Gastrocnemius medialis (tissue), 4 donors: ENCODE data around the gene ANKS1B. TPM values are rescaled to one million over a fixed set of nuclear protein-coding genes. Genes with fewer than 3 reads are reported as not detected.

Source experiments
- ATAC-seq, 2 donors: fragments of 150-250 bp; one replicate each; pipeline ENCODE4 v1.9.1; 2016
- DNase-seq, 2 donors: peaks; one replicate each; pipeline ENCODE4 v3.0.0-alpha.2; 2019
- H3K27ac ChIP-seq, 4 donors: fragments of 200-600 bp; sonication (generic); 1 replicate in 1 of 4; 2 replicates in 3 of 4; pipeline ENCODE4 v1.5.1; 2016 to 2018; ENCODE audit warnings: mild to moderate bottlenecking in 2 of 4, moderate library complexity in 1 of 4
- H3K27me3 ChIP-seq, 3 donors: fragments of 200-600 bp; sonication (generic) in 2 of 3; 1 replicate in 1 of 3; 2 replicates in 2 of 3; pipeline versions ENCODE4 v1.5.1 to v1.6.0; 2016 to 2019; ENCODE audit warnings: mild to moderate bottlenecking in 1 of 3, moderate library complexity in 1 of 3
- H3K36me3 ChIP-seq, 2 donors: fragments of 200-600 bp; sonication (generic) in 1 of 2; one replicate each; pipeline ENCODE4 v1.5.1; 2017 to 2018
- H3K4me1 ChIP-seq, 2 donors: fragments of 200-600 bp; sonication (generic) in 1 of 2; one replicate each; pipeline ENCODE4 v1.5.1; 2016 to 2017; ENCODE audit warnings: mild to moderate bottlenecking in 2 of 2
- H3K4me3 ChIP-seq, 4 donors: fragments of 200-600 bp; sonication (generic) in 3 of 4; 1 replicate in 1 of 4; 2 replicates in 3 of 4; pipeline ENCODE4 v1.5.1; 2016 to 2019; ENCODE audit warnings: mild to moderate bottlenecking in 2 of 4
- H3K9me3 ChIP-seq, 3 donors: fragments of 200-600 bp; sonication (generic) in 2 of 3; 1 replicate in 1 of 3; 2 replicates in 2 of 3; pipeline ENCODE4 v1.5.1; 2016 to 2019
- CTCF ChIP-seq, 5 experiments: fragments of 450-650 bp in 3 of 5; fragments of 200-600 bp in 2 of 5; sonication (generic) in 2 of 5; IDR thresholded peaks in 4 of 5; conservative IDR thresholded peaks in 1 of 5; 1 replicate in 4 of 5; 2 replicates in 1 of 5; pipeline ENCODE4 v1.5.1; 2016 to 2019; ENCODE audit warnings: antibody characterized with exemption in 5 of 5, mild to moderate bottlenecking in 3 of 5, moderate library complexity in 3 of 5
- POLR2A ChIP-seq, 2 donors: fragments of 450-650 bp; IDR thresholded peaks; one replicate each; pipeline ENCODE4 v1.6.1; 2017; ENCODE audit warnings: antibody characterized with exemption in 2 of 2, mild to moderate bottlenecking in 2 of 2, moderate library complexity in 2 of 2
- in situ Hi-C, 4 donors: fragments of 200-750 bp; cut with MboI; loops; one replicate each; pipeline versions ENCODE4 v1.15.0 to v1.8.0; 2017; ENCODE audit warnings: low sequenced_read_pairs in 4 of 4
- intact Hi-C: fragments of 100-400 bp; cut with DNase I; formaldehyde crosslinking; loops from one replicate; pipeline ENCODE4 v1.15.1; 2023; ENCODE audit warnings: low total_unique reads
- total RNA-seq, 4 donors: library from RNA; depleted of rRNA; stranded (reverse); fragments of >200 nt; gene quantifications; one replicate each; pipeline versions ENCODE4 v1.1.0 to v1.2.3, GENCODE V29; 2016

The ANKS1B gene
- total RNA-seq, 4 donors from 2014 or later: 3.9 to 14.5 (median 5.7) TPM

GRCh38 chr12:98727196-98727595 is 1257.5 kb downstream of the ANKS1B start:
- DNase-seq: no peak
- intact Hi-C loops: no loop called here
- no peaks in the 10 kb centered on the region for H3K4me1 ChIP-seq
- TF ChIP-seq POLR2A (IDR thresholded peaks at IDR 0.05) (no peak), CTCF (IDR thresholded peaks at IDR 0.05 in 4 of 5, conservative IDR thresholded peaks at IDR 0.05 in 1 of 5) (no peak)
- no peak overlapping the region for H3K4me3 ChIP-seq
- H3K9me3 ChIP-seq: no peaks in the 10 kb centered on the region
- H3K27me3 ChIP-seq: no peaks in the 10 kb centered on the region
- H3K36me3 ChIP-seq: peaks cover 0 to 77% of the 10 kb centered on the region in 2 donors
- H3K27ac ChIP-seq: no peak overlapping the region
- in situ Hi-C loops: loop anchor here in 1 of 4 donors (25.0 kb wide), 2 partner anchors 110 to 260 kb away; no protein-coding TSS in a partner anchor
- no peak for ATAC-seq

- Histone ChIP-seq H3K27ac (no peak overlapping the region), H3K36me3 (peaks cover 0 to 65% of the 10 kb centered on the region in 2 donors), H3K4me1 (no peaks in the 10 kb centered on the region), H3K4me3 (no peak overlapping the region), H3K27me3 (no peaks in the 10 kb centered on the region), H3K9me3 (no peaks in the 10 kb centered on the region)
- TF ChIP-seq POLR2A (IDR thresholded peaks at IDR 0.05) (no peak), CTCF (IDR thresholded peaks at IDR 0.05 in 4 of 5, conservative IDR thresholded peaks at IDR 0.05 in 1 of 5) (no peak)
- no peak for DNase-seq
- in situ Hi-C loops: loop anchor here in 1 of 4 donors (25.0 kb wide), 2 partner anchors 112 to 262 kb away; no protein-coding TSS in a partner anchor
- intact Hi-C loops: no loop called here
- ATAC-seq: no peak
Measured at GRCh38 chr12:98725476-98726247, 1259.1 kb downstream of the ANKS1B start.

GRCh38 chr12:98724384-98725155 is 1260.2 kb downstream of the ANKS1B start:
- Histone ChIP-seq H3K27me3 (no peaks in the 10 kb centered on the region), H3K4me3 (no peak overlapping the region), H3K36me3 (peaks cover 0 to 65% of the 10 kb centered on the region in 2 donors), H3K9me3 (no peaks in the 10 kb centered on the region), H3K4me1 (no peaks in the 10 kb centered on the region), H3K27ac (no peak overlapping the region)
- in situ Hi-C loops: loop anchor here in 3 of 4 donors (25.0 kb wide), 2 partner anchors 113 to 263 kb away; no protein-coding TSS in a partner anchor
- TF ChIP-seq POLR2A (IDR thresholded peaks at IDR 0.05): no peak
- TF ChIP-seq CTCF (IDR thresholded peaks at IDR 0.05 in 4 of 5, conservative IDR thresholded peaks at IDR 0.05 in 1 of 5): no peak
- ATAC-seq (no peak), DNase-seq (no peak)
- intact Hi-C loops: no loop called here

- H3K36me3 ChIP-seq: peaks cover 0 to 34% of the 10 kb centered on the region in 2 donors
- H3K4me3 ChIP-seq: no peak overlapping the region
- no peak overlapping the region for H3K27ac ChIP-seq
- no peaks in the 10 kb centered on the region for H3K4me1 ChIP-seq
- no peak for DNase-seq
- ATAC-seq: no peak
- H3K9me3 ChIP-seq: no peaks in the 10 kb centered on the region
- intact Hi-C loops: no loop called here
- in situ Hi-C loops: loop anchor here in 2 of 4 donors (25.0 kb wide), 1 partner anchor 266 kb away; no protein-coding TSS in a partner anchor
- TF ChIP-seq POLR2A (IDR thresholded peaks at IDR 0.05) (no peak), CTCF (IDR thresholded peaks at IDR 0.05 in 4 of 5, conservative IDR thresholded peaks at IDR 0.05 in 1 of 5) (no peak)
- no peaks in the 10 kb centered on the region for H3K27me3 ChIP-seq
Measured at GRCh38 chr12:98721204-98721702, 1263.5 kb downstream of the ANKS1B start.
